Tibial artery (tissue), 4 donors: ENCODE results near the gene CREB1.

ENCODE experiments used
- DNase-seq, 2 donors: peaks; one replicate each; pipeline ENCODE4 v3.0.0-alpha.2; 2019
- H3K27ac ChIP-seq, 2 donors: fragments of 200-600 bp; sonication (generic) in 1 of 2; 1 replicate in 1 of 2; 2 replicates in 1 of 2; pipeline ENCODE4 v1.5.1; 2018 to 2019; ENCODE audit warnings: mild to moderate bottlenecking in 1 of 2
- H3K27me3 ChIP-seq, 2 donors: fragments of 200-600 bp; sonication (generic) in 1 of 2; one replicate each; pipeline versions ENCODE4 v1.5.1 to v1.6.0; 2016 to 2019
- H3K36me3 ChIP-seq, 3 donors: fragments of 200-600 bp; sonication (generic) in 2 of 3; one replicate each; pipeline ENCODE4 v1.5.1; 2016 to 2019; ENCODE audit warnings: mild to moderate bottlenecking in 2 of 3
- H3K4me1 ChIP-seq, 4 donors: fragments of 200-600 bp; sonication (generic) in 2 of 4; 1 replicate in 3 of 4; 2 replicates in 1 of 4; pipeline ENCODE4 v1.5.1; 2016 to 2019
- H3K4me3 ChIP-seq, 2 donors: fragments of 200-600 bp; sonication (generic) in 1 of 2; 1 replicate in 1 of 2; 2 replicates in 1 of 2; pipeline ENCODE4 v1.5.1; 2018 to 2019; ENCODE audit warnings: mild to moderate bottlenecking in 2 of 2
- H3K9me3 ChIP-seq, 3 donors: fragments of 200-600 bp; sonication (generic) in 1 of 3; one replicate each; pipeline ENCODE4 v1.5.1; 2016 to 2019
- intact Hi-C: fragments of 100-400 bp; cut with DNase I; formaldehyde crosslinking; loops from one replicate; pipeline ENCODE4 v1.15.0; 2023; ENCODE audit warnings: low total_unique reads
- TF ChIP-seq, protein P1 (sequence below), 2 experiments: fragments of 200-600 bp in 1 of 2; fragments of 450-650 bp in 1 of 2; IDR thresholded peaks; one replicate each; pipeline ENCODE4 v1.5.1; 2017 to 2019; ENCODE audit warnings: antibody characterized with exemption in 2 of 2, mild to moderate bottlenecking in 1 of 2, moderate library complexity in 1 of 2

The CREB1 gene

DNA sequence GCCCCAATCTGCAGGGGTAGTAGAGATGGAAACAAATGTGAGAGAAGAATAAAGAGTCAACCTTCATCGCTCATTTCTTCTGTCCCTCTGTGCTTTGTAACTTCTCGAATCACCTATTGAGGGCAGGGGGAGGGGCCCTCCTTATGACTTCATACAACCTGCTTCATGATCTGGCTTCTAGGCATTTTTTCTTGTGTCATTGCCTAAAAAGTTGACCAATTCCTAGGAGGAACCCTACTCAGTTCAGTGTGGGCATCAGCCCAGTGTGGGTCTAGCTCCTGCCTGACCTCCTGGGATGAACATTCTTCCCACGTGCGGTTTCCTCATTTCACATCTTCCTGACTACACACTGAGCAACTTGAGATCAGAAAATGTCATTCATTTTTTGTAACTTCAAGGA is 46.3 kb upstream of the CREB1 start:
- DNase-seq: no peak
- Histone ChIP-seq H3K4me3 (no peak overlapping the region), H3K27me3 (no peaks in the 10 kb centered on the region), H3K9me3 (no peaks in the 10 kb centered on the region), H3K36me3 (no peaks in the 10 kb centered on the region), H3K27ac (no peak overlapping the region), H3K4me1 (peaks cover 0 to 34% (median 2%) of the 10 kb centered on the region in 4 donors)
- TF ChIP-seq, protein P1, sequence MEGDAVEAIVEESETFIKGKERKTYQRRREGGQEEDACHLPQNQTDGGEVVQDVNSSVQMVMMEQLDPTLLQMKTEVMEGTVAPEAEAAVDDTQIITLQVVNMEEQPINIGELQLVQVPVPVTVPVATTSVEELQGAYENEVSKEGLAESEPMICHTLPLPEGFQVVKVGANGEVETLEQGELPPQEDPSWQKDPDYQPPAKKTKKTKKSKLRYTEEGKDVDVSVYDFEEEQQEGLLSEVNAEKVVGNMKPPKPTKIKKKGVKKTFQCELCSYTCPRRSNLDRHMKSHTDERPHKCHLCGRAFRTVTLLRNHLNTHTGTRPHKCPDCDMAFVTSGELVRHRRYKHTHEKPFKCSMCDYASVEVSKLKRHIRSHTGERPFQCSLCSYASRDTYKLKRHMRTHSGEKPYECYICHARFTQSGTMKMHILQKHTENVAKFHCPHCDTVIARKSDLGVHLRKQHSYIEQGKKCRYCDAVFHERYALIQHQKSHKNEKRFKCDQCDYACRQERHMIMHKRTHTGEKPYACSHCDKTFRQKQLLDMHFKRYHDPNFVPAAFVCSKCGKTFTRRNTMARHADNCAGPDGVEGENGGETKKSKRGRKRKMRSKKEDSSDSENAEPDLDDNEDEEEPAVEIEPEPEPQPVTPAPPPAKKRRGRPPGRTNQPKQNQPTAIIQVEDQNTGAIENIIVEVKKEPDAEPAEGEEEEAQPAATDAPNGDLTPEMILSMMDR (IDR thresholded peaks at IDR 0.05): no peak
- intact Hi-C loops: no loop called here

DNA sequence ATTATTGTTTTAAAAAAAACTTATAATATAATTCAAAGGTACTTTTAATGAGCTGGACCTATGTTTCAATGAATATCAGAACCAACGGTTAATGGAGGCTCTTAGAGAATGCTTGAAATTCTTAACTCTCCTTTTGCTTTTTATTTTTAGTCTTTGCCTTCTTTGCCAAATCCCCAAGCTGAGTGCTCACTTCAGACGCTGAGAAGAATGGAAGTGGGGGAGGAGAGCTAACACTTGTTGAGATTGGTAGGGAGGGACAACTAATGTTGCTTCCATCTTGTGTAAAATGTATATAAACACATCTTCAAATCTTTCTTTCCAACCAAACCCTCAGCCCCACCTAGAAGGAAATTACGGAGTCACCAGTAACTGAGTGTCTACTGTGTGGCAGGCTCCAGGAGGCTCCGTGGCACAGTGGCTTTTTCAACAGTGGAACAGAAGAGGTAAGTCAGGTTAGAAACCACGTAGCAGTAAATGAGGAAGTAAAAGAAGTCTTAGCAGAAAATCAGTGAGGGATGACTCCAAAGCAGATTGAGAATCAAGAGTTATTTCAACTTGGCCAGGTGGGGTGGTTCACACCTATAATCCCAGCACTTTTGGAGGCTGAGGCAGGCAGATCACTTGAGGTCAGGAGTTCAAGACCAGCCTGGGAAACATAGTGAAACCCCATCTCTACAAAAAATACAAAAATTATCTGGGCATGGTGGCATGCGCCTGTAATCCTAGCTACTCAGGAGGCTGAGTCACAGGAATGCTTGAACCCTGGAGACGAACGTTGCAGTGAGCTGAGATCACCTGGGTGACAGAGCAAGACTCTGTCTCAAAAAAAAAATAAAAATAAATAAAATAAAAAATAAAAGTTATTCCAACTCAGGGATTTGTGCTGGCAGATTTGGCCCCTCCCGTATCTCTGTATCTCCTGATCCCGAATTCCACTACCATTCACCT is 45.0 kb upstream of the CREB1 start:
- intact Hi-C loops: no loop called here
- Histone ChIP-seq H3K4me3 (no peak overlapping the region), H3K27ac (peak overlapping the region in 1 of 2 donors; percentile 19)

DNA sequence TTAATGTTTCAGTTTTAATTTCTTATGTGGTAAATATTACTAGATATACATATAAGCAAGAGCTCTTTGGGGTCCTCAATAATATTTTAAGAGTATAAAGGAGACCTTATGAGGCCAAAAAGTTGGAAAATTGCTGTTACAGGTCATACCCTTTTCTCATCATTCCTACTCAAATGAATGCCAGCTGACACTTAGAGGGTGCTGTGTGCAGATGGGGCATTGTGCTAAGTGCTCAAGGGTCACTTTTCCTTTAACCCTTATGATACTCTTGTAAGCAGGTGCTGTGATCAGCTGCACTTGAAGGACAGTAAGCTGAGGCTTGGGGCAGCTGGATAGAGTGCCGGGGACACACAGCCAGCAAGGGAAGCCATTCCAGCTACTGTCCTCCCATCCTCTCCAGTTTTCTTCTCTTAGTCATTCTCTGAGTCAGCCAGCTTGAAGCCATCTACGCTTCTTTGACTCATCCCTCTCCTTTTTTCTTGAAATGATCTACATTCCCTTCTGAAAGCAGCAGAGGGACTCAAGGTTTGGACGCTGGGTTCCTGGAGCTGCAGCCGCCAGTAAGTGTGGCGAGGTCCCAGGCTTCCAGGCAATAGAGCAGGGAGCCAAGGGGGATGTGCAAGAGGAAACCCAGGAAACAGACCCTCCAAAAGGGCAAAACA is 42.0 kb upstream of the CREB1 start:
- Histone ChIP-seq H3K9me3 (no peaks in the 10 kb centered on the region), H3K36me3 (no peaks in the 10 kb centered on the region), H3K27me3 (no peaks in the 10 kb centered on the region), H3K4me3 (no peak overlapping the region), H3K4me1 (peaks cover 0 to 23% (median 2%) of the 10 kb centered on the region in 4 donors), H3K27ac (no peak overlapping the region)
- intact Hi-C loops: no loop called here
- TF ChIP-seq, protein P1 (IDR thresholded peaks at IDR 0.05): no peak
- no peak for DNase-seq

More for the DNA sequence above, 45.0 kb upstream of the CREB1 start:
- no peak for DNase-seq
- Histone ChIP-seq H3K27me3 (no peaks in the 10 kb centered on the region), H3K4me1 (peaks cover 0 to 34% (median 2%) of the 10 kb centered on the region in 4 donors), H3K9me3 (no peaks in the 10 kb centered on the region), H3K36me3 (no peaks in the 10 kb centered on the region)
- TF ChIP-seq, protein P1 (IDR thresholded peaks at IDR 0.05): no peak

DNA sequence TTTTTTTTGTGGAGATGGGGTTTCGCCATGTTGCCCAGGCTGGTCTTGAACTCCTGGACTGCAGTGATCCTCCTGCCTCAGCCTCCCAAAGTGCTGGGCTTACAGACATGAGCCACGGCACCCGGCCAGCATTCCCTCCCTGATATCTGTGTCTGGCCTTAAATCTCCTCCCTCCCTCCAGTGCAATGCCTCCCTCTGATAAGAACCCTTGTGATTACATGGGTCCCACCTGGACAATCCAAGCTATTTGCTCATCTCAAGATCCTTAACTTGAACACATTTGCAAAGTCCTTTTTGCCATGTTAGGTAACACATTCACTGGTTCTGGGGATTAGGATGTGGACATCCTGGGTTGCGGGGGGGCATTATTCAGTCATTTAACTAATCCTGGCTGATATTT is 40.5 kb upstream of the CREB1 start:
- no peak for DNase-seq
- Histone ChIP-seq H3K36me3 (no peaks in the 10 kb centered on the region), H3K9me3 (no peaks in the 10 kb centered on the region), H3K27ac (no peak overlapping the region), H3K4me1 (peaks cover 0 to 8% (median 0%) of the 10 kb centered on the region in 4 donors), H3K4me3 (no peak overlapping the region), H3K27me3 (no peaks in the 10 kb centered on the region)
- intact Hi-C loops: no loop called here
- TF ChIP-seq, protein P1 (IDR thresholded peaks at IDR 0.05): no peak

DNA sequence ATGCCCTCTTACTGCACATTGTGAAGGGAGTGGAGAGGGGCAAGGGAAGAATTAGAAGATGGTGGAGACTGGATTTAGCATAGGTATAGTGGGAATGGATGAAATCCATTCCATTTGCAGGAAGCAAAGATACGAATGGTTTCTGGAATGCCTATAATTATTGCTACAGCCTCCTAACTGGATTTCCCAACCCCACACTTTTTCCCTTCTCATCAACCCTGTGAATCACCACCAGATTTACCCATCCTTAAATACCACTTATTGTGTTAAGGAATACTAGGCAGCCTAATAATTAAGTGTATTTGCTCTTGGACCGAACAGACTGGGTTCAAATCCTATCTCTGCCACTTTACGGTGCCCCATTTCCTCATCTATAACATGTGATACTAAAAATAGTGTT is 39.3 kb upstream of the CREB1 start:
- DNase-seq: no peak
- H3K27me3 ChIP-seq: no peaks in the 10 kb centered on the region
- no peak overlapping the region for H3K4me3 ChIP-seq
- H3K4me1 ChIP-seq: no peaks in the 10 kb centered on the region
- H3K36me3 ChIP-seq: no peaks in the 10 kb centered on the region
- intact Hi-C loops: no loop called here
- TF ChIP-seq, protein P1 (IDR thresholded peaks at IDR 0.05): no peak
- H3K9me3 ChIP-seq: no peaks in the 10 kb centered on the region
- no peak overlapping the region for H3K27ac ChIP-seq
